ENCODE data around the gene MON1A. TPM values are rescaled to one million over a fixed set of nuclear protein-coding genes. Genes with fewer than 3 reads are reported as not detected.

MON1A gene
- total and polyA plus RNA-seq, 2 of the 8 experiments (the other 6 are each of a cell fraction or from before 2014, with no cell fraction given), result 10.3 to 14.1 TPM

DNA sequence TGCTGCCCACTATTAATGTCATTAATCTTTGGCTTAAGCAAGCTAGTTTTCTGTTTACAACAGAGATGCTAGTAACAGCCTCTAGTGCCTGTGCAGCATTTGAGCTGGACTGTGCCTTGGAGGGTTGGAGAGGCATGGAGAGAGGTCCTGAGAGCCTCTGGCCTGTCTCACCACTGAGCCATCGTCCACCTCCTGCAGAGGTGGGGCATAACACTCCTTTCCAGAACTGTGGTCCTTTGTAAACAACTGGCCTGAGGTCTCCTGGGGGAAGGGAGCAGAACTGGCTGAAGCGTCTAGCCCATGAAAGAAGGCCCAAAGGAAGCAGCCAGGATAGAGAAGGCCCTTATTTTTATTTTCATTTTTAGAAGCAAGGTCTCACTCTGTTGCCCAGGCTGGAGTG is 49.9 kb downstream of the MON1A start (continued):
- TF ChIP-seq HDAC6 (IDR thresholded peaks at IDR 0.05; ENCODE audit: low read depth, low read length) (no peak), KDM4A (IDR thresholded peaks at IDR 0.05; ENCODE audit: low read depth, low read length, severe bottlenecking) (no peak)
